Measurements from ENCODE around the gene WNT1.
A peak's percentile ranks its signal among the peaks of the same experiment; 100 is the strongest.

Gene WNT1

GRCh38 chr12:49019120-49019430, 41.0 kb downstream of the WNT1 start:
- no peak for TF ChIP-seq CTCF (conservative IDR thresholded peaks at IDR 0.05; ENCODE audit: low read length)
- peak overlapping the region; percentile 96 for H3K4me3 ChIP-seq (ENCODE audit: low read length)
- DNase-seq (ENCODE audit: low read depth), result peak; percentile 15

GRCh38 chr12:49019443-49020324, 41.6 kb downstream of the WNT1 start:
- TF ChIP-seq CTCF (conservative IDR thresholded peaks at IDR 0.05; ENCODE audit: low read length), result peak; percentile 51
- DNase-seq (ENCODE audit: low read depth), result peak; percentile 52
- no peak overlapping the region; the same call in 1 of the 2 replicates for H3K4me3 ChIP-seq (ENCODE audit: low read length)

GRCh38 chr12:49020441-49020840, 42.3 kb downstream of the WNT1 start:
- no peak overlapping the region for H3K4me3 ChIP-seq (ENCODE audit: low read length)
- TF ChIP-seq CTCF (conservative IDR thresholded peaks at IDR 0.05; ENCODE audit: low read length), result no peak
- DNase-seq (ENCODE audit: low read depth), result no peak

- H3K4me3 ChIP-seq (ENCODE audit: low read length), result no peak overlapping the region
- no peak for TF ChIP-seq CTCF (conservative IDR thresholded peaks at IDR 0.05; ENCODE audit: low read length)
- DNase-seq (ENCODE audit: low read depth), result no peak
These were observed 43.3 kb downstream of the WNT1 start for GRCh38 chr12:49021292-49021915.

GRCh38 chr12:49022558-49023178, 44.5 kb downstream of the WNT1 start:
- no peak for DNase-seq (ENCODE audit: low read depth)
- no peak overlapping the region for H3K4me3 ChIP-seq (ENCODE audit: low read length)
- TF ChIP-seq CTCF (conservative IDR thresholded peaks at IDR 0.05; ENCODE audit: low read length), result no peak

GRCh38 chr12:49023812-49024211, 45.7 kb downstream of the WNT1 start:
- no peak for DNase-seq (ENCODE audit: low read depth)
- no peak overlapping the region for H3K4me3 ChIP-seq (ENCODE audit: low read length)
- TF ChIP-seq CTCF (conservative IDR thresholded peaks at IDR 0.05; ENCODE audit: low read length), result no peak
